ENCODE data around the gene FADS6. TPM values are rescaled to one million over a fixed set of nuclear protein-coding genes. Genes with fewer than 3 reads are reported as not detected.
"Not testable (repeated sequence)": the region's sequence is repeated elsewhere in the genome, so short reads cannot be mapped to it uniquely, and the experiment has no call there.

Gene FADS6
- total RNA-seq, 1 donor from 2014 or later = 0.19 TPM

GRCh38 chr17:74922172-74922571, 28.7 kb upstream of the FADS6 start:
- ATAC-seq = no peak
- intact Hi-C loops (cut with DNase I) = no loop called here
- DNase-seq (ENCODE audit: missing footprints) = no peak

DNA sequence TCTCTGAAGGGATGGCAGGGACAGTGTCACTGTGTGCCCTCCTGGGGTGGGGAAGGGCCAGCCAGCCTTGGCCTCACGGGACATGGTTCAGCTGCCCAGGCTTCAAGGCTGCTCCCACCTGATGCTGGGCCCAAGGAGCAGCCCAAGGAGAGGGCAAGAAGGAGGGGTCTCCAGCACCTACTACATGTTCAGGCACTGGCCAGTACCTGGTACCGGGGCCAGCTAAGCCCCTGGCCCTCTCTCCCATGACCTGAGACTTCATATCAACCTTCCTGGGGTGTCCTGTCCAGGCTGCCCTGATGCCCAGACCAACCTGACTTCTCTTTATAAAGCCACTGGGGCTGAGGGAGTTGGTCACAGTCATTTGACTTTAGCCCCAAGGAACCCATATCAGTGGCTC, 28.3 kb upstream of the FADS6 start:
- intact Hi-C loops (cut with DNase I) = no loop called here
- no peak for ATAC-seq

GRCh38 chr17:74921026-74921681, 27.7 kb upstream of the FADS6 start:
- intact Hi-C loops (cut with DNase I) = no loop called here
- ATAC-seq (no peak), DNase-seq (ENCODE audit: missing footprints) (no peak)

More for the DNA sequence above, 28.3 kb upstream of the FADS6 start:
- DNase-seq (ENCODE audit: missing footprints) = no peak

DNA sequence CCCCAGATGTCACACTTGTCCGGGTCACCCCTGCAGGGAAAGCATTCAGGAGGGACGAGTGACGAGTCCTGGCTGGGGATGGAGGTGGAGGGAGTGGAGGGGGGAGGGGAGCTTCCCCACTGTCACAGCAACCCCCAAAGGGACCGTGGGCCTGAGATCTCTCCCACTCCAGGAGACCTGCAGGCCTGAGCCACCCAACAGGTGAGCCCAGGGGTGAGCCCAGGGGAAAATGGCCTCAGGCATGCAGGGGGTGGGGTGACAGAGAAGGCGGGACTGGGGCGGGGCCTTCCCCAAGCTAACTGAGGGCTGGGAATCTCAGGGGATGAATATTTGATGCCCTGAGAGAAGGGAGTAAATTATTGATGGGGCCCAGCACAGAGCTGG, 27.2 kb upstream of the FADS6 start:
- ATAC-seq (no peak), DNase-seq (ENCODE audit: missing footprints) (no peak)
- intact Hi-C loops (cut with DNase I) = no loop called here

DNA sequence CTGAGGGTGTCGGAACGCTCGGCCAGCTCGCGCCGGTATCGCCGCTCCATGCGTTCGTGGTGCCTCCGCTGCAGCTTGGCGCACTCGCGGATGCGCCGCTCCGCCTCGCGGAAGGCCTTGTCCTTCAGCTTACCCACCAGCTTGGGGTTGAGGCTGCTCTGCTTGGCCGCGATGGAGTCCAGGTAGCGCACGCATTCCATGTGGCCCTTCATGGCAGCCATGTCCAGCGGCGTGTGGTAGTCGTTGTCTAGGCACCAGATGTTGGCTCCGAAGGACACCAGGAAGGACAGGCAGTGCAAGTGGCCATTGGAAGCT, 26.8 kb upstream of the FADS6 start:
- no peak for ATAC-seq
- intact Hi-C loops (cut with DNase I) = no loop called here
- DNase-seq (ENCODE audit: missing footprints) = no peak

- ATAC-seq (no peak), DNase-seq (ENCODE audit: missing footprints) (no peak)
Observed at GRCh38 chr17:74919440-74920305, 26.2 kb upstream of the FADS6 start.

GRCh38 chr17:74918906-74919305, 25.5 kb upstream of the FADS6 start:
- no peak for DNase-seq (ENCODE audit: missing footprints)
- intact Hi-C loops (cut with DNase I) = no loop called here
- ATAC-seq = no peak

More at GRCh38 chr17:74919440-74920305, 26.2 kb upstream of the FADS6 start:
- intact Hi-C loops (cut with DNase I) = no loop called here

- DNase-seq (ENCODE audit: missing footprints) = no peak
- intact Hi-C loops (cut with DNase I) = no loop called here
- ATAC-seq = no peak
Observed at GRCh38 chr17:74917430-74917829, 24.0 kb upstream of the FADS6 start.

- no peak for DNase-seq (ENCODE audit: missing footprints)
- ATAC-seq = no peak
- intact Hi-C loops (cut with DNase I) = no loop called here
Observed at GRCh38 chr17:74916851-74917199, 23.4 kb upstream of the FADS6 start.

DNA sequence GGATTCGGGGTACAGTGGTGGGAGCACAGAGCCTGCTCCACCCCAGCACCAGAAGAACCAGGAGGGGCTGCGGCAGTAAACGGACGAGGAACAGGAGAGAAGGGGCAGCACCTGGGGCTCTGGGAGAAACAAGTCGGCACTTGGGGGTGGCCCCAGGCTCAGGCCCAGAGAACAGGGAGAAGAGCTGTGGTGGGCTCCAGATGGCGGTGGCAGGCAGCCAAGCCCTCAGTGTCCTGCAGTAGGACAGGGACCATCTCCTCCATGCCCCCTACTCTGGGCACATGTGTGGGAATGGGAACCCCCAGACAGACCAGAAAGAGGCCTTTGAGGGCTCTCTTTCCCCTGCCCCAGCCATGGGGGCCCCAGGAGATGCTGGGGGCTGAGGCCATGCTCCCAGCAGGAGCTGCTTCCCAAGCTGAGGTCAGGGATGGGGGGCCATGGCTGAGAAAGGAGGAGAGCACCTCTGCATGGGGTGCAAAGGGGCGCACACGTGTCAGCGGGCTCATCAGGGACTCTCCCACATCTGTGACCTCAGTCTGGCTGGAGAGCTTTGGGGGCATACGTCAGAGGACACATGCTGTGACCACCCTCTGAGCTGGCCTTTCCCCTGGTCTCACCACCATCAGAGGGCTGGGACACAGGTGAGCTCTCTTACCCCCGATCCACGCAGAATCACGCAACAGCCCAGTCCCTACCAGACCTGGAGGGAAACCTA, 22.9 kb upstream of the FADS6 start:
- DNase-seq (ENCODE audit: missing footprints) = no peak
- ATAC-seq = no peak
- intact Hi-C loops (cut with DNase I) = no loop called here

GRCh38 chr17:74911423-74911822, 18.0 kb upstream of the FADS6 start:
- DNase-seq (ENCODE audit: missing footprints); ATAC-seq; intact Hi-C loops (cut with DNase I): not testable (repeated sequence)

GRCh38 chr17:74909097-74909496, 15.7 kb upstream of the FADS6 start:
- intact Hi-C loops (cut with DNase I) = not testable (repeated sequence)

GRCh38 chr17:74907012-74907411, 13.6 kb upstream of the FADS6 start:
- intact Hi-C loops (cut with DNase I) = no loop called here
- no peak for DNase-seq (ENCODE audit: missing footprints)
- ATAC-seq = no peak

More at GRCh38 chr17:74909097-74909496, 15.7 kb upstream of the FADS6 start:
- DNase-seq (ENCODE audit: missing footprints); ATAC-seq: not testable (repeated sequence)

DNA sequence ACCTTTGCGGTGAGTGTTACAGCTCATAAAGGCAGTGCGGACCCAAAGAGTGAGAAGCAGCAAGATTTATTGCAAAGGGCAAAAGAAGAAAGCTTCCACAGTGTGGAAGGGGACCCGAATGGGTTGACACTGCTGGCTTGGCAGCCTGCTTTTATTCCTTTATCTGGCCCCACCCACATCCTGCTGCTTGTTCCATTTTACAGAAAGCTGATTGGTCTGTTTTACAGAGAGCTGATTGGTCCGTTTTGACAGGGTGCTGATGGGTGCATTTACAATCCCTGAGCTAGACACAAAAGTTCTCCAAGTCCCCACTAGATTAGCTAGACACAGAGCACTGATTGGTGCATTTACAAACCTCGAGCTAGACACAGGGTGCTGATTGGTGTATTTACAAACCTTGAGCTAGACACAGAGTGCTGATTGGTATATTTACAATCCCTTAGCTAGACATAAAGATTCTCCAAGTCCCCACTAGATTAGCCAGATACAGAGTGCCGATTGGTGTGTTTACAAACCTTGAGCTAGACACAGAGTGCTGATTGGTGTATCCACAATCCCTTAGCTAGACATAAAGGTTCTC, 12.9 kb upstream of the FADS6 start:
- DNase-seq (ENCODE audit: missing footprints); ATAC-seq; intact Hi-C loops (cut with DNase I): not testable (repeated sequence)

DNA sequence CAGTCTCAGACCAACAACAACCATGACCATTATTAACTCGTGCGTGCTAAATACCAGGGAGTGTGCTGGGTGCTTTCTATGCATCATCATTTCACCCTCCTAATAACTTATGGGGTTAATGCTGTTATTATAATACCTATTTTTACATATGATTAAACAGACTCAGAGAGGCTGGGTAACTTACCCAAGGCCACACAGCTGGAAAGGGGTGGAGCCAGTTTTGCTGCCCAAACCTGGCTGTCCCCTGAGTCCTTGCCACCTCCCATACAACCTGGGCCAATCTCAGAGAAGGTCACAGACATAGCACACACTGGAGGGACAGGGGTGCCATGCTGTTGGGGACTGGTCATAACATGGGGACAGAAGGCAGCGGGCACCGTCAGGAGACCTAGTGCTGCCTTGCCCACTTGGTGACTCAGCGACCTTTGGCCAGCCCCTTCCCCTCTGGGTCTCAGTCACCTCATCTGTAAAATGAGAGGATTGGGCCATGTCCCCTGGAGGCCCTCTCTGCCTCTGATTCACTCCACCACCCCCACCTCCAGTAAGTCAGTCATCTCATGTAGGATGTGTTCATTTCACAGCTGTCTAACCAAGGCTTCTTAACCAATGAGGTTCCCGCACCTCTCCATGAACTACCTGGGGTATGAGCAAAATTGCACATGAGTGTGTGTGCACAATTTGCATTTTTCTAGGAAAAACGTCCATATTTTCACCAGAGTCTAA, 11.4 kb upstream of the FADS6 start:
- ATAC-seq (no peak), DNase-seq (ENCODE audit: missing footprints) (no peak)
- intact Hi-C loops (cut with DNase I) = no loop called here

DNA sequence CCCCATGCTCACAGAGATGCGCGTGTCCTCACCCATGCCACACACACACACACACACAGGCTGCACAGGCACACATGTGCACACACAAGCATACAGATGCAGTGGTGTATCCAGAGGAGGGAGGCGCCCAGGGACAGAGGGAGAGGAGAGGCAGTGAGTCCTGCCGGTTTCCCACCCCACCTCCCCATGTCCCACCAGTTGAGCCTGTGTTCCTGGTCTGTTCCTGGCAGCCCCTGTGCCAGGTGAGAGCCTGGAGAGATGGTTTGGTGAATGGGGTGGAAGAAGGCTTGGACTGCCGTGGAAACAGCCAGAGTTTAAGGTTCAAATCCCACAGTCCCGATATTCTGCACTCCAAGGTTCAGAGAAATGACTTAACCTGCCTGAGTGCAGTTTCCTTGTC, 10.2 kb upstream of the FADS6 start:
- no peak for DNase-seq (ENCODE audit: missing footprints)
- intact Hi-C loops (cut with DNase I) = no loop called here
- ATAC-seq = no peak

GRCh38 chr17:74903034-74903433, 9.6 kb upstream of the FADS6 start:
- intact Hi-C loops (cut with DNase I) = no loop called here
- ATAC-seq (no peak), DNase-seq (ENCODE audit: missing footprints) (no peak)

GRCh38 chr17:74901353-74902135, 8.1 kb upstream of the FADS6 start:
- no peak for ATAC-seq
- no peak for DNase-seq (ENCODE audit: missing footprints)
- intact Hi-C loops (cut with DNase I) = no loop called here

Measured in Right ventricle myocardium inferior (tissue), 1 donor.